Midbrain (tissue), 1 donor: Measurements from ENCODE around the gene UFSP1.
"Not testable (repeated sequence)": the region's sequence is repeated elsewhere in the genome, so short reads cannot be mapped to it uniquely, and the experiment has no call there.

ENCODE experiments used
- DNase-seq: peaks from one replicate; lab custom pipeline; 2025; lab: John Stamatoyannopoulos, UW

The UFSP1 gene

GRCh38 chr7:100859856-100860255 is 29.7 kb downstream of the UFSP1 start:
- DNase-seq = no peak

GRCh38 chr7:100856871-100857282 is 32.6 kb downstream of the UFSP1 start:
- DNase-seq = no peak

GRCh38 chr7:100855515-100855914 is 34.0 kb downstream of the UFSP1 start:
- no peak for DNase-seq

- DNase-seq = not testable (repeated sequence)
Observed at GRCh38 chr7:100854899-100855298, 34.6 kb downstream of the UFSP1 start.

- DNase-seq = no peak
Observed at GRCh38 chr7:100854146-100854895, 35.2 kb downstream of the UFSP1 start.

GRCh38 chr7:100852048-100852872 is 37.3 kb downstream of the UFSP1 start, which contains the start of gene SLC12A9:
TSS of gene SLC12A9 (plus strand) at chr7:100852713. CDS start at chr7:100854198, 1,485 bp downstream.
- DNase-seq = peak; percentile 87

- no peak for DNase-seq
Observed at GRCh38 chr7:100847360-100847759, 42.2 kb downstream of the UFSP1 start.

GRCh38 chr7:100840470-100841100 is 48.9 kb downstream of the UFSP1 start:
- no peak for DNase-seq

- DNase-seq = no peak
Observed at GRCh38 chr7:100839361-100839760, 50.2 kb downstream of the UFSP1 start.
